VCaP (cell line): Measurements from ENCODE around the gene HS2ST1.

Source experiments
- H3K27ac ChIP-seq: fragments of 450-650 bp; 2 replicates; pipeline ENCODE4 v1.5.1; 2017
- CTCF ChIP-seq: fragments of 450-650 bp; conservative IDR thresholded peaks from 2 replicates; pipeline ENCODE4 v1.5.1; 2017; ENCODE audit warnings: mild to moderate bottlenecking, moderate library complexity

HS2ST1 gene

DNA sequence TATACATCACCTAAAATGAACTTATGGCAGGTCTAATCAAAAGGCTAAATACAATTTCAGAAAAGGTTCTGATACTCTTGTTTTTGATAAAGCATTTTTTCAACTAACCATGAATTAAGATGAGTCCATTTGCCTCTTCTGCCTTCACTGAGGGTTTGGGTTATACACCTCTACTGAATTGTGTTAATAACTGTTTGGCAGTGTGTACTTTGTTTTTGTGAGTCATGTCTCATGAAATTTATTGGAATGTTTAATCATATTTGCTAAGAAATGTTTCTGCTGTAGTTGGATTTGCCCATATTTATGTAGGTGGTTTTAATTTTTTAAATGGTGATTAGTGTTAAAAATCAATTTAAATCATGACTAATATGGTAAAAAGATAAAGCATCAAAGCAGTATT is 190.5 kb downstream of the HS2ST1 start:
- H3K27ac ChIP-seq: peak overlapping the region; percentile 23; the same call in 1 of the 2 replicates
- no peak for TF ChIP-seq CTCF

GRCh38 chr1:87106144-87106543 is 191.7 kb downstream of the HS2ST1 start:
- TF ChIP-seq CTCF: no peak

DNA sequence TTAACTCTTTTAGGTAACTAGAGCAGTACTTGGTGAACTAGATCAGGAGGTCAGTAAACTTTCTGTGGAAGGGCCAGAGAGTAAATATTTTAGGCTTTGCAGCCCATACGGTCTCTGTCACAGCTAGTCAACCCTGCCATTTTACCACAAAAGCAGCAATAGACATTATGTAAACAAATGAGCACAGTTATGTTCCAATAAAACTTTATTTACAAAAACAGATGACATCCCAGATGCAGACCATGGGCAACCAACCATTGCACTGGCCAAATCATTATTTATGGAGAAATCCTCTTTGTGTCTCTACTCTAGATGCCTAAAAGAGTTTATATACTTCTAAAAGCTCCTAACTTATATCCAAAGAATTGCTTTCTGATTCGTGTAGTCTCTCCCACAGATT is 192.4 kb downstream of the HS2ST1 start:
- H3K27ac ChIP-seq: no peak overlapping the region
- no peak for TF ChIP-seq CTCF

More at GRCh38 chr1:87106144-87106543, 191.7 kb downstream of the HS2ST1 start:
- H3K27ac ChIP-seq: no peak overlapping the region

DNA sequence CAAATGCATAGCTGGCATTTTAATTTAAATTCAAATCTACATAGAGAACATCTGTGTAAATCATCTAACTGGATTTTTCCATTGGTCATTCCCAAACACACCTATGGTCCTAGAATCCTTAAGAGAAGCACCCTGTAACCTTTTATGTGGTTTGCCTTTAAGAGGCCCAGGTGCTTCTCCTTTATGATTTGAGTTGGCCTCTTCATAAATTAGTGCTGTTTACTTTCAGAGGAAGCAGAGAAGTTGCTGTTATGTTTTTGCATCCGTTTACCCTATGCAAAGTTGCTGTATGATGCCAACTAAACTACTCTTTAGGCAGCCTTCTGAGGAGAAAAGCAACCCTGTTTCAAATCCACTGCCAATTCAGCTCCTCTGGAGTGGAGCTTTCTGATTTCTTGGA is 193.8 kb downstream of the HS2ST1 start:
- TF ChIP-seq CTCF: no peak
- no peak overlapping the region for H3K27ac ChIP-seq

DNA sequence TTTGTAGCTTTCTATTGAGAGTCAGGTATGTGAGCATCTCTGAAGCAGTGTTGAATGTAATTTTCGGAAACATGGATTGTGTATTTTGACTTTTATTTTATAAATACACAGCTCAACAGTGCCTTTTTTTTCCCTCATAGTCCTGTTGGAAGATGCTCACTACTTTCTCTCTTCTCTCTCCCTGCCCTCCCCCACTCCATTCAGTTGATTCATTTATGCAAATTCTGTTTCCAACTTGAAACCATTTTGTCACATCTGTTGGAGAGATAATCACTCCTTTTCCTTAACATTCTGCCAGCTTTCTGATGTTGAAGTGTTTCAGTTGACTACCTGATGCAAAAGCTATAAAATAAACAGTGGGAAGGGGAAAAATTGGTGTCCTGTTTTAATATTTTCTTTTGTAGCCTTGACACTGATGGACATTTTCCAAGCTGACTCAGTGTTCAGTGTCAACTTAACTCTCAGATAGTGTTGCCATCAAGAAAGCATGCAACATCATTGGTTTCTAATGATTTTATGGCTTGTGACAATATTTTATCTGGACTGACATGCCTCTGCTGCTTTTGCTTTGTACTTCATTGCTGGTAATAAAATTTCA is 194.5 kb downstream of the HS2ST1 start:
- no peak overlapping the region for H3K27ac ChIP-seq
- no peak for TF ChIP-seq CTCF

DNA sequence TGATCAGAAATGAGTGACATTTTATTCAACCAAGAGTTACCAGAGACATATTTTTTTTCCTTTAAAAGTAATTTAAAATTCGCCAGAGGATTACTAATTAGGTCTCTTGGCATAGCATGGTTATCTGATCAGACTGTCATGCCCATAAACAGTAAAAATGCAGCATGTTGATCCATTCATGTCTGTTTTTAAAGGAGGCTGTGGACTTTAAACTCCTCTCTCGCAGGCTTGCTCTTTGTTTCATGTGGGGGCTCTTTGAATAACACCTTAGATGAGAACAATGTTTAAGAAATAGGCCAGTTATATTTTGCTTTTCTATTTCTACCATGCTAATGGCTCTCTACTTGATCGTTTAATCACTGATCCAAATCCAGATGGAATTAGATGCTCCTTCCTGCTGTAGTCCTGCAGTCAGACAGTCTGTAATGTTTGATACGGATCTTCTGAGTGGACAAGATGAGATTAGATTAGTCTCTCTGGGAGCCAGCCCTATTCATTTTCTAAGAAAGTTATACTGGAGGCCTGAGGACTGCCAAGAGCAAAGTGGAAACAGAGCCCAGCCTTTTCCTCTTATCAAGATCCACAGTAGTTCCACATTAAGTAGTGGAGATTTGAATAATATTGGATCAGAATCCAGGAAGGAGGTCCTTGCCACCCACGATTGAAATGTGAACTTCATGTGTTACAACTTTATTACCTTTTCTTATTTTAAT is 197.4 kb downstream of the HS2ST1 start:
- H3K27ac ChIP-seq: no peak overlapping the region
- no peak for TF ChIP-seq CTCF

DNA sequence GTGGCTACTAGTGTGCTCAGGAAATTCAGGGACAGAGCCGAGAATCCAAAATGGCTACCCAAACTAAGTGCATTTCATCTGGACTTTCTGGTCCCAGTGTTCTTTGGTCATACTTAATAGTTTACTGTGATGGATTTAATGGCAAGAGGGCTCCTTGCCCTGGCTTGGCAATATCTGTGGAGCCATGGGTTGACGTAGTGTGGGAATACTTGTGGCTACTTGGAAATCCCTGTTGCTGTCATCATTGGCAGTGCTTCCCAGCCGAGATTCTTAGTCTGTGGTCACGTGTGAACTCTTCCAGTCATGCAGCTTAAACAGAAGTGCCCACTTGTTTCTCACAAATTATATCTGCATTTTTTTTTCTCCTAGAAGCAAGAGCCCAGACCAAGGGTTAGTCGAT is 198.9 kb downstream of the HS2ST1 start:
- no peak for TF ChIP-seq CTCF
- no peak overlapping the region for H3K27ac ChIP-seq
